Smooth muscle cell (in vitro differentiated cells): ENCODE measurements around the gene TC2N. TPM values are rescaled to one million over a fixed set of nuclear protein-coding genes. Genes with fewer than 3 reads are reported as not detected.

ENCODE experiments used
- DNase-seq: peaks from one replicate; lab custom pipeline; 2025; ENCODE audit not compliant: unreplicated experiment; lab: John Stamatoyannopoulos, UW
- H2AFZ ChIP-seq: fragments of 200-600 bp; sonication (generic); 2 replicates; pipeline ENCODE4 v1.6.0; 2016; ENCODE audit warnings: antibody characterized with exemption, low read depth, mild to moderate bottlenecking
- H3F3A ChIP-seq: fragments of 200-600 bp; sonication (generic); 2 replicates; pipeline ENCODE4 v1.6.0; 2017; ENCODE audit warnings: antibody characterized with exemption, low read depth
- H3K27ac ChIP-seq: fragments of 200-600 bp; sonication (generic); 2 replicates; pipeline ENCODE4 v1.5.1; 2016; ENCODE audit warnings: low read depth, mild to moderate bottlenecking
- H3K27me3 ChIP-seq: fragments of 200-600 bp; sonication (generic); 2 replicates; pipeline ENCODE4 v1.6.1; 2016; ENCODE audit warnings: low read depth, mild to moderate bottlenecking
- H3K36me3 ChIP-seq: fragments of 200-600 bp; sonication (generic); 2 replicates; pipeline ENCODE4 v1.5.1; 2016; ENCODE audit warnings: low read depth
- H3K4me1 ChIP-seq: fragments of 200-600 bp; sonication (generic); 2 replicates; pipeline ENCODE4 v1.5.1; 2016; ENCODE audit warnings: low read depth
- H3K4me2 ChIP-seq: fragments of 200-600 bp; sonication (generic); 2 replicates; pipeline ENCODE4 v1.6.0; 2016; ENCODE audit warnings: mild to moderate bottlenecking
- H3K4me3 ChIP-seq: fragments of 200-600 bp; sonication (generic); 2 replicates; pipeline ENCODE4 v1.5.1; 2016; ENCODE audit warnings: mild to moderate bottlenecking
- H3K79me2 ChIP-seq: fragments of 200-600 bp; sonication (generic); 2 replicates; pipeline ENCODE4 v1.6.0; 2016; ENCODE audit warnings: low read depth, mild to moderate bottlenecking
- H3K9ac ChIP-seq: fragments of 200-600 bp; sonication (generic); 2 replicates; pipeline ENCODE4 v1.6.0; 2016; ENCODE audit warnings: low read depth
- H3K9me3 ChIP-seq: fragments of 200-600 bp; sonication (generic); replicated peaks from 2 replicates; pipeline ENCODE4 v1.5.1; 2016; ENCODE audit warnings: low read depth
- H4K20me1 ChIP-seq: fragments of 200-600 bp; sonication (generic); 2 replicates; pipeline ENCODE4 v1.6.0; 2016; ENCODE audit warnings: low read depth
- CTCF ChIP-seq: fragments of 200-600 bp; sonication (generic); IDR thresholded peaks from 2 replicates; pipeline ENCODE4 v1.5.1; 2017; ENCODE audit warnings: borderline replicate concordance, mild to moderate bottlenecking, antibody characterized with exemption; ENCODE audit not compliant: insufficient read depth, poor library complexity, severe bottlenecking
- WGBS: methylation state at CpG from one replicate; pipeline ENCODE4 v1.1.7; 2016; ENCODE audit warnings: low lambda C conversion rate; 5-methylcytosine and 5-hydroxymethylcytosine counted together
- polyA plus RNA-seq: library from polyadenylated mRNA; unstranded; fragments of >200 nt; fragmentation: Nextera tagmentation; extraction: Ambion mirVana; gene quantifications from 2 replicates; pipeline ENCODE4 v1.2.1, GENCODE V29; 2016
- total RNA-seq: library from RNA; depleted of rRNA; stranded (reverse); fragments of >200 nt; gene quantifications from 2 replicates; pipeline ENCODE4 v1.2.3, GENCODE V29; 2014

Gene TC2N
- total and polyA plus RNA-seq, 2 experiments from 2014 or later, result 0.33 to 10.3 TPM

DNA sequence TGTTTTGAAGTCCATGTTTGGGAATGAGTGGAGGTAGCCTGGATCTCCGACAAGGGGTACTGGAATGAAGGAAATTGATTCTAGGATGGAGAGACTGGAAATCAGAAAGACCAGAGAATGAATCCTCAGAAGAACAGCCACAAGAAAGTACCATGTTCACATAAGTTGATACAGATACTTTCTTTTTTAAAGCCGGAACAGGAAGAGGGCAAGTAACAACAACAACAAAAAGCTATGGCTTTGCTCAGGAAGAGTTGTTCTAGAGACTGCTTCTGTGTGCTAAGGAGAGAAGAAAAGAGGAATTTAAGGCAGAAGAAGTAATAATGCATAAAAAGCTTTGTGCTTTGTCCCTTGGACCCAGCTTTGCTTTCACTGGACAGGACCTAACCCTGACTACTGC is 6.2 kb downstream of the TC2N start:
- Histone ChIP-seq H3K36me3 (no peaks in the 10 kb centered on the region), H3K4me1 (no peaks in the 10 kb centered on the region), H3K9ac (no peak overlapping the region), H3K4me3 (no peak overlapping the region), H3K27ac (no peak overlapping the region), H3K4me2 (no peak overlapping the region), H3K79me2 (no peaks in the 10 kb centered on the region), H3K9me3 (no peaks in the 10 kb centered on the region), H2AFZ (no peak overlapping the region), H3K27me3 (no peaks in the 10 kb centered on the region), H3F3A (no peaks in the 10 kb centered on the region), H4K20me1 (no peaks in the 10 kb centered on the region)
- 92% methylated on average over 2 of the region's 2 CpGs for WGBS
- TF ChIP-seq CTCF, result no peak
- DNase-seq, result no peak

GRCh38 chr14:91860238-91860637 is 7.1 kb downstream of the TC2N start:
- H4K20me1 ChIP-seq, result no peaks in the 10 kb centered on the region
- H2AFZ ChIP-seq, result no peak overlapping the region
- H3K9me3 ChIP-seq, result no peaks in the 10 kb centered on the region
- no peak overlapping the region for H3K9ac ChIP-seq
- H3F3A ChIP-seq, result no peaks in the 10 kb centered on the region
- no peaks in the 10 kb centered on the region for H3K36me3 ChIP-seq
- H3K27ac ChIP-seq, result no peak overlapping the region
- TF ChIP-seq CTCF, result no peak
- no peak overlapping the region for H3K4me3 ChIP-seq
- no peak for DNase-seq
- no peaks in the 10 kb centered on the region for H3K27me3 ChIP-seq
- no peaks in the 10 kb centered on the region for H3K4me1 ChIP-seq
- no peaks in the 10 kb centered on the region for H3K79me2 ChIP-seq
- H3K4me2 ChIP-seq, result no peak overlapping the region

DNA sequence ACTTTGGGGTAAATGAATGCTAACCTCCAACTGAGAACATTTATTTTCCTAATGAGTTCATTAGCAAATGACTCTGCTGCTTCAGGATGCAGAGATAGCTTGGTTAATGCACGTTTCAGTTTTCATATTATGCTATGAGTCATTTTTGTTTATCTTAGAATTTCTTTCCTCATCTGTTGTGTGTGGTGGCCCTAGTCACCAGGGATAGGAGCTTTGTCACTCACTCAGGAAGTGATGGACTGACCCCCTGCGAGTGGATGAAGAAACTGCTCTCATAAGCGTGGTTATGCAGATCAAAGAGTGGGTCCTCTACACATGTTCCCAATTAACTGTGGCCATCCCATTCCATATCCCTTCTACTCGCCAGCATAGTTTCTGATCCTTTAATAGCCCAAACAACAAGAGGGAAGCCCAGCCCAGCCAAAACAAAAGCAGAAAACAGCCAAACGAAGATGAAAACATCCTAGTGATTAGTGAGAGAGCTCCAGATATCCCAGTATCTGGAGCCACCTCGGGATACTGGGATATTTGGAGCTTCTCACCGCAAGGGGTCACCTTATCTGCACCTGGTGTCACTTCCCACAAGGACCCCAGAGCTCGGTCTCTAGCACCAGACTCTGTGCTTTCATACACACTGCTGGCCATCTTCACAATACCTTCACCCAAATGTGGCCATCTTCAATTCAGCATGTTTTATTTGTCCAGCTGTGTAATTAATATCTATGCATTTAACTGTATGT is 8.6 kb downstream of the TC2N start:
- 28% methylated on average over 8 of the region's 8 CpGs for WGBS
- Histone ChIP-seq H2AFZ (no peak overlapping the region), H3K27ac (no peak overlapping the region), H3K9ac (no peak overlapping the region), H3K36me3 (no peaks in the 10 kb centered on the region), H3K4me2 (peak overlapping the region; percentile 30), H3K4me1 (no peaks in the 10 kb centered on the region), H3K27me3 (no peaks in the 10 kb centered on the region), H3F3A (no peaks in the 10 kb centered on the region), H3K4me3 (no peak overlapping the region), H4K20me1 (no peaks in the 10 kb centered on the region), H3K79me2 (no peaks in the 10 kb centered on the region), H3K9me3 (no peaks in the 10 kb centered on the region)
- no peak for DNase-seq
- no peak for TF ChIP-seq CTCF

- H3K9ac ChIP-seq, result no peak overlapping the region
- no peaks in the 10 kb centered on the region for H4K20me1 ChIP-seq
- no peaks in the 10 kb centered on the region for H3K4me1 ChIP-seq
- TF ChIP-seq CTCF, result no peak
- no peak for DNase-seq
- WGBS, result 94% methylated on average over 2 of the region's 2 CpGs
- H3K27me3 ChIP-seq, result no peaks in the 10 kb centered on the region
- no peak overlapping the region for H2AFZ ChIP-seq
- H3K79me2 ChIP-seq, result no peaks in the 10 kb centered on the region
- no peak overlapping the region for H3K4me3 ChIP-seq
- no peaks in the 10 kb centered on the region for H3K9me3 ChIP-seq
- no peaks in the 10 kb centered on the region for H3F3A ChIP-seq
- H3K36me3 ChIP-seq, result no peaks in the 10 kb centered on the region
- no peak overlapping the region for H3K4me2 ChIP-seq
- no peak overlapping the region for H3K27ac ChIP-seq
Measured at GRCh38 chr14:91857614-91858013, 9.7 kb downstream of the TC2N start.
